SK-N-SH (cell line): ENCODE data around the gene PLEKHF1.

ENCODE experiments used
- CHD2 ChIP-seq: fragments of 150-350 bp; IDR thresholded peaks from 2 replicates; pipeline ENCODE4 v1.6.1; 2018; ENCODE audit warnings: low read length; ENCODE audit not compliant: partially characterized antibody
- GABPA ChIP-seq: IDR thresholded peaks from 2 replicates; pipeline ENCODE4 v1.4.0; 2012; ENCODE audit warnings: low read depth, mild to moderate bottlenecking
- NFIC ChIP-seq: IDR thresholded peaks from 2 replicates; pipeline ENCODE4 v1.4.0; 2012; ENCODE audit warnings: borderline replicate concordance
- POLR2AphosphoS5 ChIP-seq: IDR thresholded peaks from 2 replicates; pipeline ENCODE4 v1.6.1; 2012; ENCODE audit warnings: low read depth, low read length
- RAD21 ChIP-seq: IDR thresholded peaks from 2 replicates; pipeline ENCODE4 v1.6.1; 2012; ENCODE audit warnings: mild to moderate bottlenecking, low read length
- SIN3A ChIP-seq: IDR thresholded peaks from 2 replicates; pipeline ENCODE4 v1.6.1; 2012; ENCODE audit warnings: low read depth, mild to moderate bottlenecking, low read length, moderate library complexity, borderline replicate concordance
- SMC3 ChIP-seq: IDR thresholded peaks from 2 replicates; pipeline ENCODE4 v1.6.1; 2012; ENCODE audit warnings: low read depth, low read length, improper control_type of control experiment
- TAF1 ChIP-seq: IDR thresholded peaks from 2 replicates; pipeline ENCODE4 v1.6.1; 2012; ENCODE audit warnings: low read depth, mild to moderate bottlenecking, low read length, moderate library complexity, borderline replicate concordance
- TEAD4 ChIP-seq: IDR thresholded peaks from 2 replicates; pipeline ENCODE4 v1.4.0; 2012; ENCODE audit warnings: mild to moderate bottlenecking, borderline replicate concordance; ENCODE audit not compliant: insufficient read depth
- TF ChIP-seq, protein P1 (sequence below): fragments of 200-600 bp; sonication (generic); IDR thresholded peaks from 2 replicates; pipeline ENCODE4 v1.6.1; 2017; ENCODE audit warnings: antibody characterized with exemption, mild to moderate bottlenecking, moderate library complexity
- TF ChIP-seq, protein P2 (sequence below): IDR thresholded peaks from 2 replicates; pipeline ENCODE4 v1.4.0; 2012; ENCODE audit warnings: low read depth, borderline replicate concordance
- TF ChIP-seq, protein P3 (sequence below): IDR thresholded peaks from 2 replicates; pipeline ENCODE4 v1.4.0; 2012; ENCODE audit warnings: low read depth

DNA sequence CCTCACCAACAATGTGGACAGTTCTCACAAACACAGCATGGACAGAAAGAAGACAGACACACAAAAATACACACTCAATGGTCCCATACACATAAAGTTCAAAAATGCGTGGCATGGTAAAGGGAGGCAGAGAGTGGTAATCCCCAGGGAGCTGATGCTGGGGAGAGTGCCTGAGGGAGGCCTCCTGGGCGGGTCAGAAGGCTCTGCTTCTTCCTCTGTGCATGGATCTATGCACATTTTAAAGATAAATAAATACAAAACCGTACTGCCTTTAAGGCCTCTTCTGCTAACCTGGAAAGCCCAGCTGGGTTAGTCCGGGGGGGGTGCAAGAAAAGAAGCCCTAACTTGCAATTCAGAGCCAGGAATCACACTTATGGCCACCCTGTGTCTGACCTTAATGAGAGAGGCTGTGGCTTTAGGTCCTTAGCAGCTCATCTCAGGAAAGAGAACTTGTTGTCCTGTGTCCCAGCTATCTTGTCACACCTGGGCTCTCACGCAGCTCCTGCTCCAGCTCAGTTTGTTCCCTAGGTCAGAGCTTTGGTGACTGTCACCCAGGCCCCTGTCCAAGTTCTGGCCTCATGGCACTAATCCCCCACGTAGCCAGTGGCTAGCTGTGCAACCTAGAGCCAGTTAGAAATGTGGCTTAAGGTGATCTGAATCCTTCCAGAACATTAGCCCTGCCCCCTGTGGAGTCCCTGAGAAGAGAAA is 30.7 kb upstream of the PLEKHF1 start:
- TF ChIP-seq SIN3A (no peak), CHD2 (no peak), POLR2AphosphoS5 (no peak), NFIC (no peak), RAD21 (no peak), GABPA (no peak), TEAD4 (no peak), SMC3 (no peak), TAF1 (no peak)
- TF ChIP-seq, protein P1, sequence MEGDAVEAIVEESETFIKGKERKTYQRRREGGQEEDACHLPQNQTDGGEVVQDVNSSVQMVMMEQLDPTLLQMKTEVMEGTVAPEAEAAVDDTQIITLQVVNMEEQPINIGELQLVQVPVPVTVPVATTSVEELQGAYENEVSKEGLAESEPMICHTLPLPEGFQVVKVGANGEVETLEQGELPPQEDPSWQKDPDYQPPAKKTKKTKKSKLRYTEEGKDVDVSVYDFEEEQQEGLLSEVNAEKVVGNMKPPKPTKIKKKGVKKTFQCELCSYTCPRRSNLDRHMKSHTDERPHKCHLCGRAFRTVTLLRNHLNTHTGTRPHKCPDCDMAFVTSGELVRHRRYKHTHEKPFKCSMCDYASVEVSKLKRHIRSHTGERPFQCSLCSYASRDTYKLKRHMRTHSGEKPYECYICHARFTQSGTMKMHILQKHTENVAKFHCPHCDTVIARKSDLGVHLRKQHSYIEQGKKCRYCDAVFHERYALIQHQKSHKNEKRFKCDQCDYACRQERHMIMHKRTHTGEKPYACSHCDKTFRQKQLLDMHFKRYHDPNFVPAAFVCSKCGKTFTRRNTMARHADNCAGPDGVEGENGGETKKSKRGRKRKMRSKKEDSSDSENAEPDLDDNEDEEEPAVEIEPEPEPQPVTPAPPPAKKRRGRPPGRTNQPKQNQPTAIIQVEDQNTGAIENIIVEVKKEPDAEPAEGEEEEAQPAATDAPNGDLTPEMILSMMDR, result no peak
- TF ChIP-seq, protein P2, sequence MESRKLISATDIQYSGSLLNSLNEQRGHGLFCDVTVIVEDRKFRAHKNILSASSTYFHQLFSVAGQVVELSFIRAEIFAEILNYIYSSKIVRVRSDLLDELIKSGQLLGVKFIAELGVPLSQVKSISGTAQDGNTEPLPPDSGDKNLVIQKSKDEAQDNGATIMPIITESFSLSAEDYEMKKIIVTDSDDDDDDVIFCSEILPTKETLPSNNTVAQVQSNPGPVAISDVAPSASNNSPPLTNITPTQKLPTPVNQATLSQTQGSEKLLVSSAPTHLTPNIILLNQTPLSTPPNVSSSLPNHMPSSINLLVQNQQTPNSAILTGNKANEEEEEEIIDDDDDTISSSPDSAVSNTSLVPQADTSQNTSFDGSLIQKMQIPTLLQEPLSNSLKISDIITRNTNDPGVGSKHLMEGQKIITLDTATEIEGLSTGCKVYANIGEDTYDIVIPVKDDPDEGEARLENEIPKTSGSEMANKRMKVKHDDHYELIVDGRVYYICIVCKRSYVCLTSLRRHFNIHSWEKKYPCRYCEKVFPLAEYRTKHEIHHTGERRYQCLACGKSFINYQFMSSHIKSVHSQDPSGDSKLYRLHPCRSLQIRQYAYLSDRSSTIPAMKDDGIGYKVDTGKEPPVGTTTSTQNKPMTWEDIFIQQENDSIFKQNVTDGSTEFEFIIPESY, result no peak
- TF ChIP-seq, protein P3, sequence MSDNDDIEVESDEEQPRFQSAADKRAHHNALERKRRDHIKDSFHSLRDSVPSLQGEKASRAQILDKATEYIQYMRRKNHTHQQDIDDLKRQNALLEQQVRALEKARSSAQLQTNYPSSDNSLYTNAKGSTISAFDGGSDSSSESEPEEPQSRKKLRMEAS, result no peak
